Measurements from ENCODE around the gene SNAPC5.
A peak's percentile ranks its signal among the peaks of the same experiment; 100 is the strongest.
"Not testable (repeated sequence)": the region's sequence is repeated elsewhere in the genome, so short reads cannot be mapped to it uniquely, and the experiment has no call there.

SNAPC5 gene

GRCh38 chr15:66497502-66498455 is at the start of gene SNAPC5:
SNAPC5 (minus strand) TSS chr15:66497762; CDS start chr15:66497731, 31 bp downstream.
- H3K36me3 Mint-ChIP-seq: peaks cover 53% of the 10 kb centered on the region
- peak within 1 kb of the TSS; percentile 98 for H3K27ac Mint-ChIP-seq
- peaks cover 52% of the 10 kb centered on the region for H3K4me1 Mint-ChIP-seq
- no peaks in the 10 kb centered on the region for H3K9me3 Mint-ChIP-seq
- no peaks in the 10 kb centered on the region for H3K27me3 Mint-ChIP-seq
- H3K4me3 Mint-ChIP-seq: peak within 1 kb of the TSS; percentile 96
- ATAC-seq: peak; percentile 98

GRCh38 chr15:66545255-66545654 is 47.7 kb upstream of the SNAPC5 start:
- no peaks in the 10 kb centered on the region for H3K9me3 Mint-ChIP-seq
- H3K36me3 Mint-ChIP-seq: peaks cover 43% of the 10 kb centered on the region
- no peaks in the 10 kb centered on the region for H3K27me3 Mint-ChIP-seq
- no peak overlapping the region for H3K4me3 Mint-ChIP-seq
- H3K4me1 Mint-ChIP-seq: no peaks in the 10 kb centered on the region
- no peak overlapping the region for H3K27ac Mint-ChIP-seq
- ATAC-seq: no peak

- Mint-ChIP-seq H3K4me3 (no peak overlapping the region), H3K4me1 (no peaks in the 10 kb centered on the region), H3K36me3 (peaks cover 49% of the 10 kb centered on the region), H3K27ac (no peak overlapping the region), H3K27me3 (no peaks in the 10 kb centered on the region), H3K9me3 (no peaks in the 10 kb centered on the region)
- no peak for ATAC-seq
Measured at GRCh38 chr15:66542896-66543295, 45.3 kb upstream of the SNAPC5 start.

- no peak for ATAC-seq
- no peak overlapping the region for H3K27ac Mint-ChIP-seq
- H3K4me3 Mint-ChIP-seq: no peak overlapping the region
- peaks cover 41% of the 10 kb centered on the region for H3K36me3 Mint-ChIP-seq
- H3K9me3 Mint-ChIP-seq: no peaks in the 10 kb centered on the region
- H3K27me3 Mint-ChIP-seq: no peaks in the 10 kb centered on the region
- H3K4me1 Mint-ChIP-seq: no peaks in the 10 kb centered on the region
Measured at GRCh38 chr15:66535056-66535455, 37.5 kb upstream of the SNAPC5 start.

GRCh38 chr15:66524838-66525237 is 27.3 kb upstream of the SNAPC5 start:
- H3K27ac Mint-ChIP-seq: peak overlapping the region; percentile 1
- ATAC-seq: no peak
- H3K9me3 Mint-ChIP-seq: no peaks in the 10 kb centered on the region
- H3K36me3 Mint-ChIP-seq: peaks cover 56% of the 10 kb centered on the region
- no peaks in the 10 kb centered on the region for H3K27me3 Mint-ChIP-seq
- H3K4me3 Mint-ChIP-seq: no peak overlapping the region
- H3K4me1 Mint-ChIP-seq: peaks cover 12% of the 10 kb centered on the region

GRCh38 chr15:66523926-66524325 is 26.4 kb upstream of the SNAPC5 start:
- Mint-ChIP-seq H3K27ac (no peak overlapping the region), H3K4me1 (peaks cover 12% of the 10 kb centered on the region), H3K4me3 (no peak overlapping the region), H3K9me3 (no peaks in the 10 kb centered on the region), H3K36me3 (peaks cover 51% of the 10 kb centered on the region), H3K27me3 (no peaks in the 10 kb centered on the region)
- no peak for ATAC-seq

GRCh38 chr15:66515901-66516322 is 18.4 kb upstream of the SNAPC5 start:
- ATAC-seq: no peak
- H3K27ac Mint-ChIP-seq: no peak overlapping the region
- no peaks in the 10 kb centered on the region for H3K9me3 Mint-ChIP-seq
- no peaks in the 10 kb centered on the region for H3K4me1 Mint-ChIP-seq
- H3K36me3 Mint-ChIP-seq: peaks cover 41% of the 10 kb centered on the region
- H3K27me3 Mint-ChIP-seq: no peaks in the 10 kb centered on the region
- H3K4me3 Mint-ChIP-seq: no peak overlapping the region

- peaks cover 39% of the 10 kb centered on the region for H3K36me3 Mint-ChIP-seq
- ATAC-seq: no peak
Measured at GRCh38 chr15:66514586-66514985, 17.0 kb upstream of the SNAPC5 start.

GRCh38 chr15:66508293-66508883 is 10.8 kb upstream of the SNAPC5 start:
- Mint-ChIP-seq H3K4me1 (peaks cover 21% of the 10 kb centered on the region), H3K9me3 (no peaks in the 10 kb centered on the region), H3K27me3 (no peaks in the 10 kb centered on the region), H3K27ac (no peak overlapping the region), H3K4me3 (no peak overlapping the region), H3K36me3 (peaks cover 18% of the 10 kb centered on the region)
- no peak for ATAC-seq

More at GRCh38 chr15:66514586-66514985, 17.0 kb upstream of the SNAPC5 start:
- H3K27me3 Mint-ChIP-seq: no peaks in the 10 kb centered on the region
- no peaks in the 10 kb centered on the region for H3K4me1 Mint-ChIP-seq
- no peak overlapping the region for H3K4me3 Mint-ChIP-seq
- H3K27ac Mint-ChIP-seq: no peak overlapping the region
- H3K9me3 Mint-ChIP-seq: no peaks in the 10 kb centered on the region

- Mint-ChIP-seq H3K4me1 (peaks cover 33% of the 10 kb centered on the region), H3K27me3 (no peaks in the 10 kb centered on the region), H3K36me3 (peaks cover 33% of the 10 kb centered on the region), H3K9me3 (no peaks in the 10 kb centered on the region), H3K27ac (peak overlapping the region; percentile 97), H3K4me3 (peak overlapping the region; percentile 100)
- ATAC-seq: no peak
Measured at GRCh38 chr15:66505818-66506217, 8.3 kb upstream of the SNAPC5 start.

- H3K4me3 Mint-ChIP-seq: peak overlapping the region; percentile 100
- no peaks in the 10 kb centered on the region for H3K9me3 Mint-ChIP-seq
- peaks cover 36% of the 10 kb centered on the region for H3K4me1 Mint-ChIP-seq
- H3K27ac Mint-ChIP-seq: peak overlapping the region; percentile 97
- no peaks in the 10 kb centered on the region for H3K27me3 Mint-ChIP-seq
- H3K36me3 Mint-ChIP-seq: peaks cover 36% of the 10 kb centered on the region
- peak; percentile 32 for ATAC-seq
Measured at GRCh38 chr15:66505430-66505811, 7.9 kb upstream of the SNAPC5 start.

GRCh38 chr15:66504563-66505429 is 7.2 kb upstream of the SNAPC5 start, which contains the start of the genes RPL4 and ZWILCH:
RPL4 (minus strand) TSS chr15:66504855; CDS start chr15:66504790, 65 bp downstream.
ZWILCH (plus strand) TSS chr15:66505326; CDS start chr15:66505339, 13 bp downstream.
- Mint-ChIP-seq H3K9me3 (no peaks in the 10 kb centered on the region), H3K4me3 (peak within 1 kb of the TSS; percentile 100), H3K27me3 (no peaks in the 10 kb centered on the region), H3K27ac (peak within 1 kb of the TSS; percentile 97), H3K36me3 (peaks cover 42% of the 10 kb centered on the region), H3K4me1 (peaks cover 42% of the 10 kb centered on the region)
- ATAC-seq: peak; percentile 96

- H3K4me1 Mint-ChIP-seq: peaks cover 50% of the 10 kb centered on the region
- H3K27ac Mint-ChIP-seq: peak overlapping the region; percentile 97
- ATAC-seq: no peak
- no peaks in the 10 kb centered on the region for H3K9me3 Mint-ChIP-seq
- peak overlapping the region; percentile 100 for H3K4me3 Mint-ChIP-seq
- H3K36me3 Mint-ChIP-seq: peaks cover 46% of the 10 kb centered on the region
- H3K27me3 Mint-ChIP-seq: no peaks in the 10 kb centered on the region
Measured at GRCh38 chr15:66503780-66504562, 6.4 kb upstream of the SNAPC5 start.

- not testable (repeated sequence) for H3K27me3 Mint-ChIP-seq, ATAC-seq, H3K9me3 Mint-ChIP-seq
- Mint-ChIP-seq H3K36me3 (peaks cover 50% of the 10 kb centered on the region), H3K4me1 (peaks cover 52% of the 10 kb centered on the region), H3K27ac (peak overlapping the region; percentile 97), H3K4me3 (peak overlapping the region; percentile 100)
Measured at GRCh38 chr15:66503041-66503648, 5.6 kb upstream of the SNAPC5 start.

All from stimulated activated memory B cell treated with anti-CD40 and anti-IgM and Interleukin-4, amounts not matched to agents 10 μg/mL and 1 μg/mL and 100 μg/mL, for 72 hours (primary cell).